ENCODE measurements around the gene TBX3. TPM values are rescaled to one million over a fixed set of nuclear protein-coding genes. Genes with fewer than 3 reads are reported as not detected.
"Not testable (repeated sequence)": the region's sequence is repeated elsewhere in the genome, so short reads cannot be mapped to it uniquely, and the experiment has no call there.

TBX3 gene
- total and polyA plus RNA-seq, 10 of the 15 experiments (the other 5 are each of a cell fraction or from before 2014, with no cell fraction given), result 0.04 to 0.28 (median 0.08) TPM; not detected in 7

GRCh38 chr12:114726092-114726710 is 42.2 kb upstream of the TBX3 start:
- Histone ChIP-seq H4K20me1 (ENCODE audit: control insufficient read depth, insufficient read depth) (no peaks in the 10 kb centered on the region), H3K36me3 (ENCODE audit: control insufficient read depth in 2 of 2, insufficient read depth in 2 of 2, low read length in 1 of 2) (no peaks in the 10 kb centered on the region), H3K4me3 (no peak overlapping the region), H3K4me1 (ENCODE audit: control insufficient read depth, insufficient read depth, low read length) (no peaks in the 10 kb centered on the region), H2AFZ (ENCODE audit: control insufficient read depth, low read depth, low read length) (no peak overlapping the region), H3K27ac (ENCODE audit: control insufficient read depth, insufficient read depth) (no peak overlapping the region), H3K27me3 (replicated peaks in 1 of 2; ENCODE audit: control insufficient read depth in 2 of 2, insufficient read depth in 2 of 2, low read length in 1 of 2) (no peaks in the 10 kb centered on the region), H3K9ac (ENCODE audit: control insufficient read depth, insufficient read depth, low read length) (no peak overlapping the region), H3K9me3 (replicated peaks; ENCODE audit: control insufficient read depth, insufficient read depth, low read length) (no peaks in the 10 kb centered on the region), H3K79me2 (ENCODE audit: control insufficient read depth, insufficient read depth, low read length) (no peaks in the 10 kb centered on the region), H3K4me2 (ENCODE audit: control insufficient read depth, insufficient read depth) (no peak overlapping the region)
- TF ChIP-seq USF1 (IDR thresholded peaks at IDR 0.05; ENCODE audit: borderline replicate concordance, extremely low read length, insufficient read depth, low read depth, low read length) (no peak), TARDBP (IDR thresholded peaks at IDR 0.05; ENCODE audit: borderline replicate concordance) (no peak), CBX3 (IDR thresholded peaks at IDR 0.05; ENCODE audit: borderline replicate concordance, low read depth) (no peak)
- ChIA-PET RAD21 (ENCODE audit: unreplicated experiment) (no interaction called here), POLR2A (no interaction called here), CTCF (no interaction called here), SMC1A (ENCODE audit: uncharacterized antibody, unreplicated experiment) (interaction anchor here (0.5 kb wide), 1 partner anchor 607 kb away, joined by 3 read pairs; no protein-coding TSS in a partner anchor)
- in situ Hi-C loops (cut with MboI), result no loop called here
- no TSS peak for BruUV-seq (replicated peaks)
- ATAC-seq (no peak), DNase-seq (ENCODE audit: low read depth, low spot score) (no peak), FAIRE-seq (no peak)
- WGBS (ENCODE audit: insufficient coverage, insufficient replicate concordance, low lambda C conversion rate, missing lambda C conversion rate), result 12% methylated on average over 7 of the region's 7 CpGs
- intact Hi-C loops (cut with micrococcal nuclease; ENCODE audit: unreplicated experiment), result no loop called here

GRCh38 chr12:114722176-114722575 is 38.2 kb upstream of the TBX3 start:
- H3K27me3 ChIP-seq (replicated peaks in 1 of 2; ENCODE audit: control insufficient read depth in 2 of 2, insufficient read depth in 2 of 2, low read length in 1 of 2); H3K79me2 ChIP-seq (ENCODE audit: control insufficient read depth, insufficient read depth, low read length); intact Hi-C loops (cut with micrococcal nuclease; ENCODE audit: unreplicated experiment); POLR2A ChIA-PET; FAIRE-seq; H3K27ac ChIP-seq (ENCODE audit: control insufficient read depth, insufficient read depth); H2AFZ ChIP-seq (ENCODE audit: control insufficient read depth, low read depth, low read length); CTCF ChIA-PET; RAD21 ChIA-PET (ENCODE audit: unreplicated experiment); ATAC-seq; DNase-seq (ENCODE audit: low read depth, low spot score); H3K4me1 ChIP-seq (ENCODE audit: control insufficient read depth, insufficient read depth, low read length); H3K4me2 ChIP-seq (ENCODE audit: control insufficient read depth, insufficient read depth); H3K4me3 ChIP-seq; H3K36me3 ChIP-seq (ENCODE audit: control insufficient read depth in 2 of 2, insufficient read depth in 2 of 2, low read length in 1 of 2); BruUV-seq (replicated peaks); H4K20me1 ChIP-seq (ENCODE audit: control insufficient read depth, insufficient read depth); H3K9me3 ChIP-seq (replicated peaks; ENCODE audit: control insufficient read depth, insufficient read depth, low read length); H3K9ac ChIP-seq (ENCODE audit: control insufficient read depth, insufficient read depth, low read length); SMC1A ChIA-PET (ENCODE audit: uncharacterized antibody, unreplicated experiment); in situ Hi-C loops (cut with MboI): not testable (repeated sequence)
- 44% methylated on average over 5 of the region's 5 CpGs for WGBS (ENCODE audit: insufficient coverage, insufficient replicate concordance, low lambda C conversion rate, missing lambda C conversion rate)
